Transverse colon (tissue), 4 donors: ENCODE measurements around the gene ARHGAP10. TPM values are rescaled to one million over a fixed set of nuclear protein-coding genes. Genes with fewer than 3 reads are reported as not detected.

Experiments used
- DNase-seq: peaks from one replicate; pipeline ENCODE4 v3.0.0-alpha.2; 2019
- H3K27ac ChIP-seq, 4 donors: fragments of 200-600 bp; sonication (generic); 2 replicates each; pipeline ENCODE4 v1.5.1; 2016 to 2018; ENCODE audit warnings: inconsistent platforms in 4 of 4
- H3K27me3 ChIP-seq: fragments of 200-600 bp; sonication (generic); 2 replicates; pipeline ENCODE4 v1.5.1; 2017; ENCODE audit warnings: inconsistent platforms
- H3K36me3 ChIP-seq, 4 donors: fragments of 200-600 bp; sonication (generic); 2 replicates each; pipeline ENCODE4 v1.5.1; 2017 to 2019; ENCODE audit warnings: inconsistent platforms in 4 of 4
- H3K4me1 ChIP-seq, 4 donors: fragments of 200-600 bp; sonication (generic); 2 replicates each; pipeline ENCODE4 v1.5.1; 2017 to 2020; ENCODE audit warnings: inconsistent platforms in 4 of 4
- H3K4me3 ChIP-seq, 4 donors: fragments of 200-600 bp; sonication (generic); 1 replicate in 1 of 4; 2 replicates in 3 of 4; pipeline versions ENCODE4 v1.5.1 to v1.6.1; 2017 to 2019; ENCODE audit warnings: inconsistent platforms in 4 of 4
- H3K9me3 ChIP-seq, 2 donors: fragments of 200-600 bp; sonication (generic); 2 replicates each; pipeline ENCODE4 v1.5.1; 2017 to 2019; ENCODE audit warnings: inconsistent platforms in 2 of 2
- CTCF ChIP-seq, 5 experiments: fragments of 200-600 bp in 3 of 5; fragments of 450-650 bp in 2 of 5; sonication (generic) in 3 of 5; IDR thresholded peaks; 1 replicate in 2 of 5; 2 replicates in 3 of 5; pipeline ENCODE4 v1.5.1; 2016 to 2017; ENCODE audit warnings: antibody characterized with exemption in 5 of 5, inconsistent platforms in 3 of 5, mild to moderate bottlenecking in 2 of 5, moderate library complexity in 1 of 5
- EP300 ChIP-seq: sonication (generic); formaldehyde crosslinking; IDR thresholded peaks from one replicate; pipeline ENCODE4 v1.6.1; 2017; ENCODE audit warnings: antibody characterized with exemption, low read depth
- POLR2A ChIP-seq: fragments of 450-650 bp; IDR thresholded peaks from one replicate; pipeline ENCODE4 v1.6.1; 2016; ENCODE audit warnings: antibody characterized with exemption, mild to moderate bottlenecking, moderate library complexity
- POLR2AphosphoS5 ChIP-seq, 3 donors: sonication (generic); formaldehyde crosslinking; IDR thresholded peaks; one replicate each; pipeline ENCODE4 v1.6.1; 2016; ENCODE audit warnings: antibody characterized with exemption in 3 of 3
- WGBS, 2 donors: methylation state at CpG; one replicate each; pipeline ENCODE4 v1.1.5; 2018; ENCODE audit warnings: low coverage in 1 of 2; 5-methylcytosine and 5-hydroxymethylcytosine counted together
- in situ Hi-C, 4 donors: fragments of 200-750 bp; cut with MboI; loops; one replicate each; pipeline versions ENCODE4 v1.15.0 to v1.15.1; 2017; ENCODE audit warnings: low sequenced_read_pairs in 3 of 4, low pct_ligation_motif_present in 1 of 4, low pct_unique_long_range_greater_than_20kb in 1 of 4
- intact Hi-C: fragments of 100-400 bp; cut with DNase I; formaldehyde crosslinking; loops from one replicate; pipeline ENCODE4 v1.15.1; 2023; ENCODE audit warnings: low total_unique reads
- total RNA-seq, 4 donors: library from RNA; depleted of rRNA; stranded (reverse); fragments of >200 nt; gene quantifications; one replicate each; pipeline ENCODE4 v1.1.0, GENCODE V29; 2016

Gene ARHGAP10
- total RNA-seq, 4 donors from 2014 or later, result 14.7 to 27.3 (median 22.9) TPM

GRCh38 chr4:148027201-148027600 is 295.3 kb downstream of the ARHGAP10 start:
- intact Hi-C loops, result no loop called here
- Histone ChIP-seq H3K4me1 (peaks cover 0 to 15% (median 0%) of the 10 kb centered on the region in 4 donors), H3K27ac (no peak overlapping the region), H3K9me3 (no peaks in the 10 kb centered on the region), H3K27me3 (no peaks in the 10 kb centered on the region), H3K36me3 (no peaks in the 10 kb centered on the region), H3K4me3 (no peak overlapping the region)
- TF ChIP-seq POLR2A (no peak), CTCF (IDR thresholded peaks at IDR 0.05) (no peak), EP300 (no peak), POLR2AphosphoS5 (IDR thresholded peaks at IDR 0.05) (no peak)
- in situ Hi-C loops, result no loop called here
- 88 to 95% methylated on average over 7 of the region's 7 CpGs for WGBS, 2 donors
- no peak for DNase-seq

GRCh38 chr4:148029781-148030180 is 297.9 kb downstream of the ARHGAP10 start:
- no peak for TF ChIP-seq EP300
- no peak for TF ChIP-seq CTCF (IDR thresholded peaks at IDR 0.05)
- no peak for TF ChIP-seq POLR2A
- no peak for TF ChIP-seq POLR2AphosphoS5 (IDR thresholded peaks at IDR 0.05)
- peaks cover 4 to 13% (median 11%) of the 10 kb centered on the region in 4 donors for H3K4me1 ChIP-seq
- H3K4me3 ChIP-seq, result no peak overlapping the region
- 68 to 83% methylated on average over 3 of the region's 3 CpGs for WGBS, 2 donors
- H3K27me3 ChIP-seq, result no peaks in the 10 kb centered on the region
- no peak for DNase-seq
- no peaks in the 10 kb centered on the region for H3K9me3 ChIP-seq
- intact Hi-C loops, result no loop called here
- H3K27ac ChIP-seq, result no peak overlapping the region
- no peaks in the 10 kb centered on the region for H3K36me3 ChIP-seq
- in situ Hi-C loops, result no loop called here

- TF ChIP-seq POLR2AphosphoS5 (IDR thresholded peaks at IDR 0.05), result peak in 1 of 3 donors; percentile 26
- TF ChIP-seq EP300, result no peak
- TF ChIP-seq POLR2A, result no peak
- no peak for TF ChIP-seq CTCF (IDR thresholded peaks at IDR 0.05)
- H3K4me3 ChIP-seq, result no peak overlapping the region
- intact Hi-C loops (no loop called here), in situ Hi-C loops (no loop called here)
- WGBS, 2 donors, result 77 to 100% methylated on average over 1 to 2 of the region's 2 CpGs
- no peak for DNase-seq
- peaks cover 9 to 19% (median 15%) of the 10 kb centered on the region in 4 donors for H3K4me1 ChIP-seq
- H3K36me3 ChIP-seq, result no peaks in the 10 kb centered on the region
- H3K9me3 ChIP-seq, result no peaks in the 10 kb centered on the region
- H3K27ac ChIP-seq, result no peak overlapping the region
- H3K27me3 ChIP-seq, result no peaks in the 10 kb centered on the region
Observed at GRCh38 chr4:148030193-148030873, 298.4 kb downstream of the ARHGAP10 start.

- TF ChIP-seq POLR2AphosphoS5 (IDR thresholded peaks at IDR 0.05), result no peak
- TF ChIP-seq EP300, result no peak
- no peak for TF ChIP-seq CTCF (IDR thresholded peaks at IDR 0.05)
- TF ChIP-seq POLR2A, result no peak
- Histone ChIP-seq H3K36me3 (no peaks in the 10 kb centered on the region), H3K4me1 (peaks cover 9 to 22% (median 16%) of the 10 kb centered on the region in 4 donors), H3K27ac (no peak overlapping the region), H3K4me3 (no peak overlapping the region), H3K9me3 (no peaks in the 10 kb centered on the region), H3K27me3 (no peaks in the 10 kb centered on the region)
- 24 to 25% methylated on average over 1 of the region's 1 CpG for WGBS, 2 donors
- no peak for DNase-seq
- intact Hi-C loops (no loop called here), in situ Hi-C loops (no loop called here)
Observed at GRCh38 chr4:148034813-148035212, 302.9 kb downstream of the ARHGAP10 start.
